ENCODE measurements around the gene CCDC18.

The CCDC18 gene

DNA sequence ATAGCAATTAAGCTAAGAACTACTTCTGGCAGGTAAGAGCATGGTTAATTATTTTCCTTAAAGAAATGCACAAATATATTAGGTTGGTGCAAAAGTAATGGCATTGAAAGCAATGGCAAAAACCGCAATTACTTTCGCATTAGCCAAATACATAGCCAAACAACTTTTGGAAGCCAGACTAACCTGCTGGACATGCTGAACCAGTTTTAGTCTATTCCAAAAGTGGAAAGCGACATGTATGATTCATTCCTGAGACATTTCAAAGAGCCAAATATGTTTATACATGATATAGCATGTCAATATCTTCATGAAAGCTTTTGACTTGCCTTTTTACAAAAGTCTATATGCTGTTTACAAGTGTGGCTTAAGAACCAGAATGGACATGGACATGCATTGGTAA, 141.8 kb downstream of the CCDC18 start:
- TF ChIP-seq, protein P1, sequence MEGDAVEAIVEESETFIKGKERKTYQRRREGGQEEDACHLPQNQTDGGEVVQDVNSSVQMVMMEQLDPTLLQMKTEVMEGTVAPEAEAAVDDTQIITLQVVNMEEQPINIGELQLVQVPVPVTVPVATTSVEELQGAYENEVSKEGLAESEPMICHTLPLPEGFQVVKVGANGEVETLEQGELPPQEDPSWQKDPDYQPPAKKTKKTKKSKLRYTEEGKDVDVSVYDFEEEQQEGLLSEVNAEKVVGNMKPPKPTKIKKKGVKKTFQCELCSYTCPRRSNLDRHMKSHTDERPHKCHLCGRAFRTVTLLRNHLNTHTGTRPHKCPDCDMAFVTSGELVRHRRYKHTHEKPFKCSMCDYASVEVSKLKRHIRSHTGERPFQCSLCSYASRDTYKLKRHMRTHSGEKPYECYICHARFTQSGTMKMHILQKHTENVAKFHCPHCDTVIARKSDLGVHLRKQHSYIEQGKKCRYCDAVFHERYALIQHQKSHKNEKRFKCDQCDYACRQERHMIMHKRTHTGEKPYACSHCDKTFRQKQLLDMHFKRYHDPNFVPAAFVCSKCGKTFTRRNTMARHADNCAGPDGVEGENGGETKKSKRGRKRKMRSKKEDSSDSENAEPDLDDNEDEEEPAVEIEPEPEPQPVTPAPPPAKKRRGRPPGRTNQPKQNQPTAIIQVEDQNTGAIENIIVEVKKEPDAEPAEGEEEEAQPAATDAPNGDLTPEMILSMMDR (IDR thresholded peaks at IDR 0.05; ENCODE audit: low read depth, low read length) = no peak
- no peak for DNase-seq (ENCODE audit: extremely low read depth, low read depth)

DNA sequence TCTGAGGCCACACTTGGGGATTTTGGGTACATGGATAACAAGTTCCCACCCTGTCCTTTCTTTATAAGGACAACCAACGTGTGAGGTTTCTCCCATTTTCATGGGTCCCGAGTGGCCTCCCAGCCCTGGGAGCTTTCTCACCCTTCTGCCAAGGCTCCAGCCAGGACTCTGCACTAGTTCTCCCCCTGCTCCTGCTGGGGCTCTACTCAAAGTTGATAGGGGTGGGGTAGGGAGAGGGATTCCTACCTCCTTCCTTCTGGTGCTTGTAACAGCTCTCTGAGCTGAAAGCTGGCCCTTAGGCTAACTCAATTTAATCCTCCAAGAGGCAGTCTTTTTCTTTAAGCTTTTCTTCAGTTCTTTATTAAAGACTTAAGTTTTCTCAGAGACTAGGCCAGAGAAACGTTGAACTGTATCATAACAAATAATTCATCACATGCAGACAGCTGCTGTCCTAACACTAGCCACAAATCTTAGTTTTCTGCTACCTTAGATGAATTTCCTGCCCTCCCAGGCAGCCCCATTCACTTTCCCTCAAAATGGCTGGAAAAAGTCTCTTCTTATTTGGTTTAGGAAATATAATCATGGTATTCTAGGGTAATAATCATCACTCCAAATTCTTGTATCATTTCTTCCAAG, 142.8 kb downstream of the CCDC18 start:
- DNase-seq (ENCODE audit: extremely low read depth, low read depth) = no peak
- TF ChIP-seq, protein P1 (IDR thresholded peaks at IDR 0.05; ENCODE audit: low read depth, low read length) = no peak

DNA sequence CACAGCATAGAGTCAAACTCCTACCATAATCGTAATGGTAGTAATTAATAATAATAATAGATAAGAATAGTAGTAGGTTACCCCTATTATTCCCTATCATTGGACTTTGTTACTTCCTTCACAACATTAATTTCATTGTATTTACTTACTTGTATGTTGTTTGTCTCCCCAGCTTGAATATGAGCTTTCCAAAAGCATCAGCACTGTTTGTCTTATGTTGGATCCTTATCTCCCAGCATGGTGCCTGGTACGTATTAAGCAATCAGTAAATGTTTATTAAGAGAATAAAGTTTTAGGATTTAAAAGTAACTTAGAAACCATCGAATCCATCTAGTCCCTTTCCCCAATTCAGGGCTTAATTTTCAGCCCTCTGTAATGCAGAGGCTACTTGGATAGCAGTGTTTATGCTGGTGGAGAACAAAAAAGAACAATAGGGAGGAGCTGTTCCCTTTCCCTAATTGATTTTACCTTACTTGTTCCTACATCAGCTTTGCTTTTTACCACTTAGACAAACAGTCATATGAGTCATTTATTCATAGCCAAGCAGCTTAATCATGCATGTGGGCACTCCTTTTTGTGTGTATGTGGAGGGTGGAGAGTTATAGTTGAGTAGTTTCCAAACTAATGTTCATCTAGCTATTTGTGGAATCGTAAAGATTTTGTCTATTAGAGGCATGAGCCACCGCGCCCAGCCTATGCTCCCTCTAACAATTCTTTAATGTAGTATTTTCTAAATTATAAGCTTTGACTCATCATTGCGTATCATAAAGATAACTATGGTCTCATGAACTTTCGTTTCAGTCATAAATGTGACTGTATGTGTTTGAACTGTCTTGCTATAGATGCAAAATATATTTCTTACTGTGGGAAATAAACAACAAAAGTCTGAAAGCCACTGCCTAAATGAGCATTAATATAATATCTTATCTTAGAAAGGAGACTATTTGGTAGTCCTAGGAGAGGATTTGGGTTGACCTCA, 144.3 kb downstream of the CCDC18 start:
- DNase-seq (ENCODE audit: extremely low read depth, low read depth) = no peak
- TF ChIP-seq, protein P1 (IDR thresholded peaks at IDR 0.05; ENCODE audit: low read depth, low read length) = no peak

All from AG09319 (cell line).